HG03103 (cell line): Measurements from ENCODE around the gene CHST11.
"Not testable (repeated sequence)": the region's sequence is repeated elsewhere in the genome, so short reads cannot be mapped to it uniquely, and the experiment has no call there.

Experiments
- ATAC-seq: cut with Tn5 transposase; IDR thresholded peaks from one replicate; pipeline ENCODE4 v1.9.1; 2021; ENCODE audit warnings: low read depth; ENCODE audit not compliant: unreplicated experiment

Gene CHST11

GRCh38 chr12:104596898-104597843 is 140.4 kb downstream of the CHST11 start:
- no peak for ATAC-seq

GRCh38 chr12:104598342-104599271 is 141.9 kb downstream of the CHST11 start:
- ATAC-seq, result no peak

GRCh38 chr12:104599272-104600035 is 142.7 kb downstream of the CHST11 start:
- ATAC-seq, result no peak

GRCh38 chr12:104600036-104600712 is 143.4 kb downstream of the CHST11 start:
- no peak for ATAC-seq

GRCh38 chr12:104600790-104601739 is 144.3 kb downstream of the CHST11 start:
- ATAC-seq, result no peak

GRCh38 chr12:104602406-104602805 is 145.7 kb downstream of the CHST11 start:
- no peak for ATAC-seq

- no peak for ATAC-seq
Measured at GRCh38 chr12:104602896-104603295, 146.1 kb downstream of the CHST11 start.

GRCh38 chr12:104603545-104603973 is 146.8 kb downstream of the CHST11 start:
- no peak for ATAC-seq

- peak; percentile 83 for ATAC-seq
Measured at GRCh38 chr12:104604070-104604994, 147.6 kb downstream of the CHST11 start.

GRCh38 chr12:104604995-104605675 is 148.4 kb downstream of the CHST11 start:
- no peak for ATAC-seq

GRCh38 chr12:104605685-104606084 is 148.9 kb downstream of the CHST11 start:
- no peak for ATAC-seq

GRCh38 chr12:104608998-104609397 is 152.2 kb downstream of the CHST11 start:
- no peak for ATAC-seq

- no peak for ATAC-seq
Measured at GRCh38 chr12:104609445-104609844, 152.7 kb downstream of the CHST11 start.

- no peak for ATAC-seq
Measured at GRCh38 chr12:104610513-104611235, 153.9 kb downstream of the CHST11 start.

GRCh38 chr12:104611671-104612070 is 154.9 kb downstream of the CHST11 start:
- no peak for ATAC-seq

GRCh38 chr12:104613372-104613771 is 156.6 kb downstream of the CHST11 start:
- ATAC-seq, result not testable (repeated sequence)
